ENCODE results near the gene MDM2. TPM values are rescaled to one million over a fixed set of nuclear protein-coding genes. Genes with fewer than 3 reads are reported as not detected.
"Not testable (repeated sequence)": the region's sequence is repeated elsewhere in the genome, so short reads cannot be mapped to it uniquely, and the experiment has no call there.

The MDM2 gene
- total RNA-seq, 4 donors from 2014 or later = 64.0 to 124 (median 85.0) TPM

DNA sequence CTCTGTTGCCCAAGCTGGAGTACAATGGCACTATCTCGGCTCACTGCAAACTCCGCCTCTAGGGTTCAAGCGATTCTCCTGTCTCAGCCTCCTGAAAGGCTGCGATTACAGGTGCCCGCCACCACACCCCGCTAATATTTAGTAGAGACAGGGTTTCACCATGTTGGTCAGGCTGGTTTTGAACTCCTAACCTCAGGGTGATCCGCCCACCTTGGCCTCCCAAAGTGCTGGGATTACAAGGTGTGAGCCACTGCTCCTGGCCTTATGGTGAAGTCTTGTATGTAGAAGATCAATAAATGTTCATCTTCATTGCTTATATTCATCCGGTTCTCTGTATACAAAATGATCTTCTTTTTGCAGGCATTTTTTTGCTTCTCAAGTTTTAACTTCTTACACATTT is 47.8 kb downstream of the MDM2 start:
- no peak for DNase-seq
- no peaks in the 10 kb centered on the region for H3K36me3 ChIP-seq
- no peak overlapping the region for H3K27ac ChIP-seq
- TF ChIP-seq, protein P1, sequence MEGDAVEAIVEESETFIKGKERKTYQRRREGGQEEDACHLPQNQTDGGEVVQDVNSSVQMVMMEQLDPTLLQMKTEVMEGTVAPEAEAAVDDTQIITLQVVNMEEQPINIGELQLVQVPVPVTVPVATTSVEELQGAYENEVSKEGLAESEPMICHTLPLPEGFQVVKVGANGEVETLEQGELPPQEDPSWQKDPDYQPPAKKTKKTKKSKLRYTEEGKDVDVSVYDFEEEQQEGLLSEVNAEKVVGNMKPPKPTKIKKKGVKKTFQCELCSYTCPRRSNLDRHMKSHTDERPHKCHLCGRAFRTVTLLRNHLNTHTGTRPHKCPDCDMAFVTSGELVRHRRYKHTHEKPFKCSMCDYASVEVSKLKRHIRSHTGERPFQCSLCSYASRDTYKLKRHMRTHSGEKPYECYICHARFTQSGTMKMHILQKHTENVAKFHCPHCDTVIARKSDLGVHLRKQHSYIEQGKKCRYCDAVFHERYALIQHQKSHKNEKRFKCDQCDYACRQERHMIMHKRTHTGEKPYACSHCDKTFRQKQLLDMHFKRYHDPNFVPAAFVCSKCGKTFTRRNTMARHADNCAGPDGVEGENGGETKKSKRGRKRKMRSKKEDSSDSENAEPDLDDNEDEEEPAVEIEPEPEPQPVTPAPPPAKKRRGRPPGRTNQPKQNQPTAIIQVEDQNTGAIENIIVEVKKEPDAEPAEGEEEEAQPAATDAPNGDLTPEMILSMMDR (IDR thresholded peaks at IDR 0.05) = no peak
- no peak for TF ChIP-seq POLR2A (IDR thresholded peaks at IDR 0.05)
- H3K9me3 ChIP-seq = no peaks in the 10 kb centered on the region
- H3K4me1 ChIP-seq = no peaks in the 10 kb centered on the region
- no peaks in the 10 kb centered on the region for H3K27me3 ChIP-seq
- intact Hi-C loops (cut with DNase I; ENCODE audit: low total_unique reads) = no loop called here
- H3K4me3 ChIP-seq = no peak overlapping the region

DNA sequence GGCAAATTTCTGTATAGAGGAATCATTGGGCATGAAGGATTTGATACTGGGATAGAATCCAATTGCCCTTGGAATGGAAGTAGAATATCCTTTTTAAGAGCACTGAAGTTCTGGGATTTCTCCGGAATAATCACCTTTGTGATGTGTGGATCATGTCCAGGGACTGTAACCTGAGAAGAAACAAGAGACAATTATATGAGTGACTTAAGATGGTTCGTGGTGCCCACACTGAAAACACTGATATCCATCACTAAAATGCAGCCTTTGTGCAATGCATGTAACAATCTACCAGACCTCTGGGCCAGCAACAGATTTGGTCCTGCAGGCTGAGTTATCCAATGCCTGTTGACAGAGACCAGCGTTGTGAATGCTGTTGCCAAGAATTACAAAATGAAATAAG is 48.5 kb downstream of the MDM2 start:
- no peak overlapping the region for H3K27ac ChIP-seq
- H3K36me3 ChIP-seq = no peaks in the 10 kb centered on the region
- intact Hi-C loops (cut with DNase I; ENCODE audit: low total_unique reads) = no loop called here
- no peak for TF ChIP-seq POLR2A (IDR thresholded peaks at IDR 0.05)
- no peaks in the 10 kb centered on the region for H3K9me3 ChIP-seq
- no peak for DNase-seq
- no peaks in the 10 kb centered on the region for H3K4me1 ChIP-seq
- H3K27me3 ChIP-seq = no peaks in the 10 kb centered on the region
- no peak overlapping the region for H3K4me3 ChIP-seq

DNA sequence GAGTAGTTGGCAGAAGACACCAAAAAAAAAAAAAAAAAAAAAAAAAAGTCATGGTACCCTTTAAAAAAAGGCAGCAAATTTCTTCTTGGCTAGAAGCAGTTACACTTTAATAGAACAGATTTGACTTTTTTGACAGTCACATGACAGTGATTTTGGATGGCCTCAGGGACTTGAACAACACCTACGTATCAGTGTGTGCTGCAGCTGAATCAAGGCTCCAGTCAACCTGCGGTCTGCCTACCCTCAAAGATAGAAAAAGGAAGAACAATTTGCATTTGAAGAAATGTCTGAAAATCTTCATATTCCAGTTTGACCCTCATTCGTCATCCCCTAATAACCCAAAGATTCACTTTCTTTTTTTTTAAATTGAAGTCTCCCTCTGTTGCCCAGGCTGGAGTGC is 53.9 kb downstream of the MDM2 start:
- Histone ChIP-seq H3K4me3 (no peak overlapping the region), H3K27me3 (no peaks in the 10 kb centered on the region), H3K9me3 (no peaks in the 10 kb centered on the region), H3K4me1 (no peaks in the 10 kb centered on the region), H3K27ac (no peak overlapping the region), H3K36me3 (no peaks in the 10 kb centered on the region)
- no peak for DNase-seq
- TF ChIP-seq POLR2A (IDR thresholded peaks at IDR 0.05) = no peak
- TF ChIP-seq, protein P1 (IDR thresholded peaks at IDR 0.05) = no peak
- intact Hi-C loops (cut with DNase I; ENCODE audit: low total_unique reads) = no loop called here

DNA sequence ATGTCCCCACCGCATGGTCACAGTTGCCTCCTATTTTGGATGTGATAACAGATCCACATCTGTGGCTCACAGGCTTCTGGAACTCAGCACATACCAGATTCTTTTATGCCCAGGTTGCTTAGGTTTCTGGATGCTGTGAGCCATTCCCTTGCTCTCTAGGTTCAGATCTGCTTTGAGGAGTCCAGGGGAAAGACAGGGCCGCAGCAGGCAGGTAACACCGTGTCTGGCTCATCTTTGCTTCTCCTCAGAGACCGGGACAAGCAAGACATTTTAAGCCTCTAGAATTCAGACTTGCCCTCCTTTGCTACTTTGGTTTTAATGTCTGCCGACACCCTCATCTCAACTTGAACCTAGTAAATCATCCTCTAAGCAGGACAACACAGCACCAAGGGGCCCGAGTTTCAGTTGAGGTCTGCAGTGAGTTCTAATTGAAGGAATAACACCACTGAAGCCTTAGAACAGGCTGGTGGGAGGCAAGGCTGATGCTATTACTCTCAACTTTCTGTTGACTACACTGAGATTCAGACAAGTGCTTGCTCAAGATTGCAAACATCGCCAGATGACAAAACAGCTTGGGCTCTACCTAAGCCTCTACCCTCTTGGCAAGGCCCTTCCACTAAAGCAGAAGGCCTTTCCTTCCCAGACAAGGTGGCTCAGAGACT is 55.3 kb downstream of the MDM2 start:
- TF ChIP-seq, protein P1 (IDR thresholded peaks at IDR 0.05) = no peak
- TF ChIP-seq POLR2A (IDR thresholded peaks at IDR 0.05) = no peak
- Histone ChIP-seq H3K9me3 (no peaks in the 10 kb centered on the region), H3K36me3 (no peaks in the 10 kb centered on the region), H3K27me3 (no peaks in the 10 kb centered on the region), H3K4me3 (no peak overlapping the region), H3K4me1 (no peaks in the 10 kb centered on the region), H3K27ac (no peak overlapping the region)
- DNase-seq = no peak
- intact Hi-C loops (cut with DNase I; ENCODE audit: low total_unique reads) = no loop called here

DNA sequence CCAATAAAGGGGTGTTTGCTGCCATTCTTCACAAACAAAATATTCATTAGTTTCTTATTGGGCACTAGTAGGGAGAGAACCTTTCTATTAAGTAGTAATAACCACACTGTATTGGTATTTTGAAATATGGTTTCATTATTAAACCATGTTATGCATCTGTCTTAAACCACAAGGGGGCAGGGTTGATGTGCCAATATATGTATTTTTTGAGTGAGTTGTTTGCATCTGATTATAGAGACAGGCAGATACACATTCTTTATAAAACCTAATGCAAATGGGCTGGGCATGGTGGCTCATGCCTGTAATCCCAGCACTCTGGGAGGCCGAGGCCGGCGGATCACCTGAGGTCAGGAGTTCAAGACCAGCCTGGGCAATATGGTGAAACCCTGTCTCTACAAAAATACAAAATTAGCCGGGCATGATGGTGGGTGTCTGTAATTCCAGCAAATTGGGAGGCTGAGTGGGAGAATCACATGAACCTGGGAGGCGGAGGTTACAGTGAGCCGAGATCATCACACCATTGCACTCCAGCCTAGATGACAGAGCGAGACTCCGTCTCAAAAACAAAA is 56.0 kb downstream of the MDM2 start:
- DNase-seq; H3K9me3 ChIP-seq; H3K27ac ChIP-seq; intact Hi-C loops (cut with DNase I; ENCODE audit: low total_unique reads); H3K27me3 ChIP-seq; H3K4me3 ChIP-seq; H3K36me3 ChIP-seq; H3K4me1 ChIP-seq: not testable (repeated sequence)
- TF ChIP-seq, protein P1 (IDR thresholded peaks at IDR 0.05) = peak; percentile 25 to 41 (median 32)

All from uterus (tissue), 4 donors.